ENCODE results near the gene COL4A2.

Gene COL4A2

GRCh38 chr13:110490009-110490770 is 183.1 kb downstream of the COL4A2 start:
- no peak overlapping the region for H3K4me3 ChIP-seq (replicated peaks; ENCODE audit: low read depth, low read length)
- TF ChIP-seq CTCF (IDR thresholded peaks at IDR 0.05; ENCODE audit: low read depth, low read length, missing control alignments) = no peak
- DNase-seq (ENCODE audit: extremely low read depth, low read depth) = no peak

- no peak for TF ChIP-seq CTCF (IDR thresholded peaks at IDR 0.05; ENCODE audit: low read depth, low read length, missing control alignments)
- H3K4me3 ChIP-seq (replicated peaks; ENCODE audit: low read depth, low read length) = no peak overlapping the region
- no peak for DNase-seq (ENCODE audit: extremely low read depth, low read depth)
Measured at GRCh38 chr13:110491869-110492678, 185.0 kb downstream of the COL4A2 start.

DNA sequence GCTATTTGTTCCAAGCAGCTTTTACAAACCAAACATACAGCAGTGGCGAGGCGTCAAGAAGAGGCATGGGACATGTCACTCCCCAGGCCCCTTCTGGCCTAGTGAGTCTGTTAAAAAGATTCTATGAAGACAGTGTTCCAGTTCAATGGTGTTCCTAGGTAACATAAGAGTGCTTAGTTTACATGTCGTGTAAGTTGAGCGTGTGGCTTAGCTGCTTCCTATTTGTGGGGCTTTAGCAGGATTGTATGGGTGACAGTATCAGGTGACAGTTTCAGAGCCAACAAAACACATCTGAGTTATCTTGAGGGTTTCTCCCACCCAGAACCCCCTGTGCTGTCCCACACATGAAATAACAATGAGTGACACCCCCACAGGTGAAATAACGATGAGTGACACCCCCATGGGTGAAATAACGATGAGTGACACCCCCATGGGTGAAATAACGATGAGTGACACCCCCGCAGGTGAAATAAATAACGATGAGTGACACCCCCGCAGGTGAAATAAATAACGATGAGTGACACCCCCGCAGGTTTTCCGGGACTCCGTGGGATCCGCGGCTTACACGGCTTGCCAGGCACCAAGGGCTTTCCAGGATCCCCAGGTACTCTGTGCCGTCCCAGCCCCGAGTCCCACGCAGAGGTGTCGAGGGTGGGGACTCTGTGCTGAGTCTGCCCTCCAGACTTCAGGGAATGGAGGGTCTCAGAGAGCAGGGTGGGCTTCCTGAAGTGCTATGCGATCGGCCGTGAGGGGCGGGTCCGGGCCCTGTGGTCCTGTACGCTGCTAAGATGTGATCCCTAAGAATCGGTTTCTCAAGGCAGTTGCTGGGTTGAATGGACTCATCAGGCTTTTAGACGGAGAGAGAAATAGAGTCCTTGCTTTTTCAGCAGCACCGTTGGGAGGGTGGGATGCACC is 185.9 kb downstream of the COL4A2 start:
- H3K4me3 ChIP-seq (replicated peaks; ENCODE audit: low read depth, low read length) = no peak overlapping the region
- DNase-seq (ENCODE audit: extremely low read depth, low read depth) = no peak
- no peak for TF ChIP-seq CTCF (IDR thresholded peaks at IDR 0.05; ENCODE audit: low read depth, low read length, missing control alignments)

- no peak overlapping the region for H3K4me3 ChIP-seq (replicated peaks; ENCODE audit: low read depth, low read length)
- no peak for TF ChIP-seq CTCF (IDR thresholded peaks at IDR 0.05; ENCODE audit: low read depth, low read length, missing control alignments)
- no peak for DNase-seq (ENCODE audit: extremely low read depth, low read depth)
Measured at GRCh38 chr13:110493613-110494012, 186.5 kb downstream of the COL4A2 start.

GRCh38 chr13:110495376-110495775 is 188.3 kb downstream of the COL4A2 start:
- H3K4me3 ChIP-seq (replicated peaks; ENCODE audit: low read depth, low read length) = no peak overlapping the region
- no peak for DNase-seq (ENCODE audit: extremely low read depth, low read depth)
- no peak for TF ChIP-seq CTCF (IDR thresholded peaks at IDR 0.05; ENCODE audit: low read depth, low read length, missing control alignments)

GRCh38 chr13:110495881-110496280 is 188.8 kb downstream of the COL4A2 start:
- no peak overlapping the region for H3K4me3 ChIP-seq (replicated peaks; ENCODE audit: low read depth, low read length)
- no peak for DNase-seq (ENCODE audit: extremely low read depth, low read depth)
- no peak for TF ChIP-seq CTCF (IDR thresholded peaks at IDR 0.05; ENCODE audit: low read depth, low read length, missing control alignments)
